HG03139 (cell line): Measurements from ENCODE around the gene SIGMAR1.

Source experiments
- ATAC-seq: cut with Tn5 transposase; IDR thresholded peaks from one replicate; pipeline ENCODE4 v1.9.1; 2021; ENCODE audit not compliant: unreplicated experiment

SIGMAR1 gene

GRCh38 chr9:34606190-34606589 is 31.4 kb downstream of the SIGMAR1 start:
- ATAC-seq: no peak

DNA sequence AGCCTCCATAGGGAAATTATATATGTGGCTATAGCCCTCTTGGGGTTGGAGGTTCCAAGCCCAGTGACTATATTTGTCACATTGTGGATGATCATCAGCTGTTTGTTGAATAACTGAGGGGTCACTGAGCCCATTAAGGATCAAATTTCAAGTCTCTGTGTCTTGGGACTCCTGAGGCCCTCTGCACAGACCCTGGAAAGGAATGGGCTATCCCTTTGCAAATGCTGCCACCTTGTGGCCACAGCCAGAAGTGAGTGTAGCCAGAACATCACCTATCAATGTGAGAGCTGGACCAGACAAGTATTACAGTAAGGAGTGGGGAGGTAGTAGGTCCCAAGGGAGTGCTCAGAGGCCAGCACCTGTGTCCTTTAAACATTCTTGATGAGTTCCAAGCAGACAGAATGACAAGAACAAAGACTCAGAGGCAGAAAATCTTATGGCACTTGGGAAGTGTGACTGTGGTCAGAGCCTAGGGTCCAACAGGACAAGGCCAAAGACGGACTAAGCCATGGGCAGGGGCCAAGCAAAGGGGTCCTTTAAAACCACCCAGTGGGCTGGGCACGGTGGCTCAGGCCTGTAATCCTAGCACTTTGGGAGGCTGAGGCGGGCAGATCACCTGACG is 33.9 kb downstream of the SIGMAR1 start:
- no peak for ATAC-seq

DNA sequence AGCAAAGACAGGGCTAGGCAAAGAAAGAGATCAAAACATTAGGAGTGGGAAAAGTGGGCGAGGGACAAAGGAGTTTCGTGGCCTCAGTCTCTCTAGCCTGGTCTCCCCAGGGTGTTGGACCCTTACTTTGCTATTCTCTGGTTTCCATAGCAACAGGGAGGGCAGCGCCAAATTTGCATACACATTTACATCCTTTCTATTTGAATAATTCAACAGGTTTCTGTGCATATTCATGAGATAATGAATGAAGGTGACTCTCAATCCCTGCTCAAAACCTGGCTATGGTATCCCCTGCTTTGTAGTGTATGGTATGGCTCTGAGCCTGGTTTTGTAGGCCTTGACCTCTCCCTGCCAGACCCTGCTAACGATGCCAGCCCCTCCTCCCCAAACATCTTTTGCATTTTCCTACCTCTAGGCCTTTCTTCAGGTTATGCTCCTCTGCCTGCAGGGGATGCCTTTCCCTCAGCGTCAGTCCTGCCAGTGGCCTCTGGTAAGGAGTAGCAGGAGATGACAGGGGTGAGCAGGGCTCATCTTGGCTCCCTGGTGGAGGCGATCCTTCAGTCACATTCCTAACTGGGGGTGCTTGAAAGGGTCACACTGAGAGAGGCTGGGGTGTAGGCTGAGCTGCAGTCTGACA is 35.5 kb downstream of the SIGMAR1 start:
- ATAC-seq: no peak

GRCh38 chr9:34600908-34601307 is 36.7 kb downstream of the SIGMAR1 start:
- no peak for ATAC-seq

DNA sequence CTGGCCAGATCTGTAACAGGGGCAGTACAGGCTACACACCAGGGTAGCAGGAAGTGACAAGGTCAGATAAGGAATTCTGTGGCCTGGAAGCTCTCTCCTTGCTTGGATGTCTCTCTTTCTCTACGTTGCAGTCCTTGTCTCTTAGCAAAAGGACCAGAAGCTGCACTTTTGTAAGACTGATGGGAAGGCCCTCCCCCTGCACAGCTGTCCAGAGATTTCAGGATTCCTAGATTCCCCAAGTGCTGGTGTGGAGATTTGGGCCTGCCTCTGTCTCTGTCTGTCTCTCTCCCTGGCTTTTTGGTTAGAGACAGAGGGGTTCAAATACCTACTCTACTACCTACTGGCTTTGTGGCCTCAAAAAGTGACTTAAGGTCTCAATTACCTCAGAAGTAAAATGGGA is 38.0 kb downstream of the SIGMAR1 start:
- ATAC-seq: no peak

DNA sequence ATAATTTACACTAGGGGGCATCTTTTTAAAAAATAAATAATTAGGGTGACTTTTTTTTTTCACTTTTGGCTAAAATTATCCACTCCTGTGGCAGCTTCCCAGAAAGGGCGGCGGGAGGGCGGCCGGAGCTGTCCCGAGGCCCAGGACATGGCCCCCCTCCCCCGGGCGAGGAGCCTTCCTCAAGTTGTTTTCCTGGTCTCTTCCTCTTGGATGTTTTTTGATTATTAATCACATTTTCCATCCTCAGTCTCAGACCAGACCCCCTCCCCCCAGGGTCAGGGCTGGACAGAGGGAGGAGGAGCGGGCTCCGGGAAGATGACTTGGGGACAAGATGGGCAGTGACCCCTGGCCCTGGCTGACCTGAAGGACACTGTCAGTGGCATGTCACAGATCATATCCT is 43.4 kb downstream of the SIGMAR1 start:
- no peak for ATAC-seq

DNA sequence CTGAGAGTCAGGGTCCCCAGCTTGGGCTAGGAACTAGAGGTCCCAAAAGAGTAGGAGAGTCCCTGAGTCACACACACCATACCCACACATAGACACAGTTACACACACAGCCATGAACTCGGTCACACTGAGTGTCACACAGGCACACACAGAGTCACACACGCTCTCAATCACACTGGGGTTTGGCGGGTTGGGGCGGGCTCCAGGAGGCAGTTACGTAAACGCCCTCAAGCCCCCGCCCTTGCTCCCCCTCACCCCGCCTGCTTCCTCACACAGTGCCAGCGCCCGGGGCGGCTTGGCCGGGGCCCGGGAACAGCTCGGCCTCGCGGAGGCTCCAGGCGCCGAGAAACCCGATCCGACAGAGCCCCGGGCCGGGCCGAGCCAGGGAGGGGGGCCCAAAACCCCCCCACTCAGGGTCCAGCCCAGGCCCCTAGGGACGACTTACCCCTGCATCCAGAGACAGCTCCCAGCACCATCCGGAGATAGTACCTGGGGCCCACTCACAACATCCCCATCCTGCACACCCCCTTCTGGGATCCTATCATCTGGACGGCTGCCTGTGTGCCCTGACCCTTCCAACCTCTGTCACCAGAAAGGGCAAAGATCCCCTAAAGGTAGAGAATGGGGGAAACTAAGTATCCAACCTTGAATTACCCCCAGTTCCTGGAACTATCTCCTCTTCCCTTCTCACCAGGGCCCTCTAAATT is 44.5 kb downstream of the SIGMAR1 start:
- no peak for ATAC-seq

GRCh38 chr9:34591917-34592866 is 45.4 kb downstream of the SIGMAR1 start:
- no peak for ATAC-seq

- no peak for ATAC-seq
These were observed 46.2 kb downstream of the SIGMAR1 start for GRCh38 chr9:34591248-34591916.

- ATAC-seq: no peak
These were observed 47.0 kb downstream of the SIGMAR1 start for GRCh38 chr9:34590381-34591247.

GRCh38 chr9:34589636-34590380 is 47.8 kb downstream of the SIGMAR1 start, which contains the start of gene CNTFR:
CNTFR (minus strand) TSS chr9:34589724; CDS start chr9:34568981, 20,743 bp downstream.
- ATAC-seq: no peak

GRCh38 chr9:34588671-34589635 is 48.6 kb downstream of the SIGMAR1 start:
- ATAC-seq: no peak

GRCh38 chr9:34587271-34587670 is 50.3 kb downstream of the SIGMAR1 start:
- ATAC-seq: no peak

GRCh38 chr9:34585946-34586669 is 51.5 kb downstream of the SIGMAR1 start:
- ATAC-seq: no peak

DNA sequence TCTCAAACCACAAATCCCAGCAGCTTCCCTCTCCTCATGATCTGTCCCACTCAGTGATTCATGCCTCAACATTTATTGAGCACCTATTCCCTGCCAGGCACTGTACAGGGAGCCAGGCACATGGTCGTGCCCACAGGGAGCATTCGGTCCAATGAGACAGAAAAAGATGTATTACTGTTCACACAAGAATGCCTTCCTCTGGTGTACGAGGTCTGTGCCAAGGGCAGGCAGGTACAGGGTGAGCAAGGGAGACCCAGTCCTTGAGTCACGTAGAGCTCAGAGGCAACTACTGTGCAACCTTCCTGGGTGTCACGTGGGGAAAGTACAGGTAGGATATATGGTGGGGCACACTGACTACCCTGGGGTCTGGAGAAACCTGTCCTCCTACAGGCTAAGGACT is 52.6 kb downstream of the SIGMAR1 start:
- no peak for ATAC-seq
